ENCODE data around the gene RHNO1. TPM values are rescaled to one million over a fixed set of nuclear protein-coding genes. Genes with fewer than 3 reads are reported as not detected.
"Not testable (repeated sequence)": the region's sequence is repeated elsewhere in the genome, so short reads cannot be mapped to it uniquely, and the experiment has no call there.

RHNO1 gene
- total RNA-seq, 4 donors from 2014 or later = 15.1 to 20.0 (median 18.6) TPM

DNA sequence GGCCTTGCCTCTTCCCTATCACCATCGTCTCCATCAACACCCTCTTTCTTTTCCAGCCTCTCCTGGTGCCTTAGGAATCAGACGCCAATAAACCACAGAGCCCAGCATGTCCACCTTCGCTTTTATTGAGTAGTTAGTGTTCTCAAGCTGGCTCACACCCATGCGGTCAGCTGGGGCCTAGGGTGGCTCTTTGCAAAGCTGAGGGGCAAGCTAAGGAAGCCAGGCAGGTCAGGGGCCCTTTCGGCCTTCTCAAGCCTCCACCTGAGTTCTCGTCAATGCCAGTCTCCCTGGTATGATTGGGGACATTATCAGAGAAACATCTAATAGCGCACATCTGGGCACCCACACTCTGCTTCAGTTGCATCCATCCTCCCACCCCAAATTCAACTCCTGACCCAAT, 19.4 kb upstream of the RHNO1 start:
- H3K4me1 ChIP-seq = peaks cover 0 to 4% (median 0%) of the 10 kb centered on the region in 3 donors
- no peaks in the 10 kb centered on the region for H3K27me3 ChIP-seq
- intact Hi-C loops (cut with DNase I) = loop anchor here (10.0 kb wide), 1 partner anchor 177 kb away; no protein-coding TSS in a partner anchor
- peaks cover 0 to 37% (median 3%) of the 10 kb centered on the region in 3 donors for H3K36me3 ChIP-seq
- TF ChIP-seq CTCF (IDR thresholded peaks at IDR 0.05) (no peak), POLR2A (IDR thresholded peaks at IDR 0.05) (no peak)
- no peak for DNase-seq
- no peak overlapping the region for H3K27ac ChIP-seq
- H3K4me3 ChIP-seq = no peak overlapping the region
- no peaks in the 10 kb centered on the region for H3K9me3 ChIP-seq
- WGBS, 2 donors = 93 to 95% methylated on average over 4 to 7 of the region's 7 CpGs

DNA sequence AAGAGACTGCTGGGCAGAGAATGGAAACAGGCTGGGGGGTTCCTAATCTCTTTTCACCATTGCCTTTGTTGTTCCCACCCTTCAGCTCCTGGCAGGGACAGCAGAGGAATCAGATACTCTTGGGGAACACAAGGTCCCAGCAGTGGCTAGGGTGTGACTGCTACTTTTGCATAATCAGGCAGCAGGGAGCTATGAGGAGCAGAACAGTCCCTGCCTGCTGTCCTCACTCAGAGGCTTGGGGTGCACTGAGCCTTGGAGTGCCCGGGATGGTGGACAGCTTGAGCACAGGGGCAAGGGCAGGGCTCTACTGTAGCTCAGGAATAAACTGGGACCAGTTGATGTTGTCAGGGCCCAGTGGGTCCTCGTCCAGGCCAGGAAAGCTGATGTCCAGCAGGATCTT, 18.7 kb upstream of the RHNO1 start:
- no peak for TF ChIP-seq CTCF (IDR thresholded peaks at IDR 0.05)
- TF ChIP-seq POLR2A (IDR thresholded peaks at IDR 0.05) = no peak
- H3K4me1 ChIP-seq = peaks cover 0 to 4% (median 0%) of the 10 kb centered on the region in 3 donors
- no peak for DNase-seq
- H3K27me3 ChIP-seq = no peaks in the 10 kb centered on the region
- H3K9me3 ChIP-seq = no peaks in the 10 kb centered on the region
- intact Hi-C loops (cut with DNase I) = loop anchor here (10.0 kb wide), 1 partner anchor 176 kb away; no protein-coding TSS in a partner anchor
- WGBS, 2 donors = 100% methylated on average over 1 of the region's 2 CpGs; no CpG with 5 or more reads in 1 of the 2 donors
- peaks cover 0 to 44% (median 3%) of the 10 kb centered on the region in 3 donors for H3K36me3 ChIP-seq
- no peak overlapping the region for H3K4me3 ChIP-seq
- peak overlapping the region in 2 of 4 donors; percentile 36 to 39 for H3K27ac ChIP-seq

- no peaks in the 10 kb centered on the region for H3K9me3 ChIP-seq
- DNase-seq = no peak
- peak overlapping the region in 2 of 4 donors; percentile 36 to 39 for H3K27ac ChIP-seq
- intact Hi-C loops (cut with DNase I) = loop anchor here (10.0 kb wide), 1 partner anchor 176 kb away; no protein-coding TSS in a partner anchor
- H3K4me3 ChIP-seq = no peak overlapping the region
- H3K36me3 ChIP-seq = peaks cover 0 to 50% (median 7%) of the 10 kb centered on the region in 3 donors
- WGBS, 2 donors = 65 to 100% methylated on average over 1 to 7 of the region's 12 CpGs
- H3K4me1 ChIP-seq = no peaks in the 10 kb centered on the region
- H3K27me3 ChIP-seq = no peaks in the 10 kb centered on the region
- no peak for TF ChIP-seq POLR2A (IDR thresholded peaks at IDR 0.05)
- no peak for TF ChIP-seq CTCF (IDR thresholded peaks at IDR 0.05)
Measured at GRCh38 chr12:2858944-2859421, 18.0 kb upstream of the RHNO1 start.

GRCh38 chr12:2860170-2860569, 16.9 kb upstream of the RHNO1 start:
- no peak for DNase-seq
- Histone ChIP-seq H3K27ac (no peak overlapping the region), H3K9me3 (no peaks in the 10 kb centered on the region), H3K4me3 (no peak overlapping the region), H3K36me3 (peaks cover 0 to 55% (median 7%) of the 10 kb centered on the region in 3 donors), H3K4me1 (no peaks in the 10 kb centered on the region), H3K27me3 (no peaks in the 10 kb centered on the region)
- intact Hi-C loops (cut with DNase I) = no loop called here
- no peak for TF ChIP-seq POLR2A (IDR thresholded peaks at IDR 0.05)
- TF ChIP-seq CTCF (IDR thresholded peaks at IDR 0.05) = no peak

- Histone ChIP-seq H3K4me3 (no peak overlapping the region), H3K9me3 (no peaks in the 10 kb centered on the region), H3K36me3 (peaks cover 0 to 58% (median 7%) of the 10 kb centered on the region in 3 donors), H3K27me3 (no peaks in the 10 kb centered on the region), H3K4me1 (no peaks in the 10 kb centered on the region), H3K27ac (no peak overlapping the region)
- no peak for DNase-seq
- intact Hi-C loops (cut with DNase I) = no loop called here
- whole genome bisulfite sequencing, 2 donors = 93 to 96% methylated on average over 6 to 7 of the region's 7 CpGs
- TF ChIP-seq CTCF (IDR thresholded peaks at IDR 0.05) (no peak), POLR2A (IDR thresholded peaks at IDR 0.05) (no peak)
Measured at GRCh38 chr12:2862876-2863275, 14.1 kb upstream of the RHNO1 start.

GRCh38 chr12:2863402-2863801, 13.6 kb upstream of the RHNO1 start:
- H3K27me3 ChIP-seq; H3K9me3 ChIP-seq; H3K27ac ChIP-seq; DNase-seq; H3K4me3 ChIP-seq; H3K4me1 ChIP-seq; intact Hi-C loops (cut with DNase I): not testable (repeated sequence)
- peaks cover 0 to 53% (median 7%) of the 10 kb centered on the region in 3 donors for H3K36me3 ChIP-seq
- 93 to 94% methylated on average over 7 of the region's 7 CpGs for WGBS, 2 donors

Measured in esophagus squamous epithelium (tissue), 5 donors.